Kidney glomerular epithelial cell (primary cell): ENCODE measurements around the gene VCX2.
"Not testable (repeated sequence)": the region's sequence is repeated elsewhere in the genome, so short reads cannot be mapped to it uniquely, and the experiment has no call there.

Source experiments
- DNase-seq: peaks from one replicate; lab custom pipeline; 2025; lab: John Stamatoyannopoulos, UW

The VCX2 gene

GRCh38 chrX:8122538-8122937 is 48.5 kb downstream of the VCX2 start:
- DNase-seq: no peak

DNA sequence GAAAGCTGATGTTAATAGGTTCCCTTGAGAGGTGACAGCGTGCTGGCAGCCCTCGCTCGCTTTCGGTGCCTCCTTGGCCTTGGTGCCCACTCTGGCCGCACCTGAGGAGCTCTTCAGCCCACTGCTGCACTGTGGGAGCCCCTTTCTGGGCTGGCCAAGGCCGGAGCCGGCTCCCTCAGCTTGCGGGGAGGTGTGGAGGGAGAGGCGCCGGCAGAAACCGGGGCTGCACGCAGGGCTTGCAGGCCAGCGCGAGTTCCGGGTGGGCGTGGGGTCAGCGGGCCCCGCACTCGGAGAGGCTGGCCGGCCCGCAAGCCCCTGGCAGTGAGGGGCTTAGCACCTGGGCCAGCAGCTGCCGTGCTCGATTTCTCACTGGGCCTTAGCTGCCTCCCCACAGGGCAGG is 49.7 kb downstream of the VCX2 start:
- not testable (repeated sequence) for DNase-seq
